H1 (cell line): ENCODE results near the gene LCLAT1.

Experiments
- BCL11A ChIP-seq, 2 experiments: IDR thresholded peaks; one replicate each; pipeline ENCODE4 v1.6.1; 2011; ENCODE audit warnings: low read depth in 2 of 2, low read length in 2 of 2, mild to moderate bottlenecking in 2 of 2
- CBX5 ChIP-seq: fragments of 300-800, 300-1000 bp; sonication (generic); IDR thresholded peaks from 2 replicates; pipeline ENCODE4 v1.7.1; 2016; ENCODE audit warnings: antibody characterized with exemption, low read length, low read depth
- CHD2 ChIP-seq: IDR thresholded peaks from 2 replicates; pipeline ENCODE4 v1.6.1; 2012; ENCODE audit warnings: low read length, improper control_type of control experiment
- GTF2F1 ChIP-seq: IDR thresholded peaks from 2 replicates; pipeline ENCODE4 v1.6.1; 2012; ENCODE audit warnings: low read depth, low read length, improper control_type of control experiment, borderline replicate concordance
- KDM1A ChIP-seq: fragments of 200-600, 300-600 bp; sonication (generic); IDR thresholded peaks from 2 replicates; pipeline ENCODE4 v1.7.1; 2016; ENCODE audit warnings: mild to moderate bottlenecking, low read length, borderline replicate concordance
- NRF1 ChIP-seq: IDR thresholded peaks from 2 replicates; pipeline ENCODE4 v1.6.1; 2011; ENCODE audit warnings: mild to moderate bottlenecking, low read depth, low read length, improper control_type of control experiment
- TBP ChIP-seq: IDR thresholded peaks from 2 replicates; pipeline ENCODE4 v1.6.1; 2011; ENCODE audit warnings: low read depth, low read length, improper control_type of control experiment
- YY1 ChIP-seq: IDR thresholded peaks from 2 replicates; pipeline ENCODE4 v1.6.1; 2011; ENCODE audit warnings: low read depth, mild to moderate bottlenecking, low read length
- TF ChIP-seq, protein P1 (sequence below): IDR thresholded peaks from 2 replicates; pipeline ENCODE4 v1.6.1; 2012; ENCODE audit warnings: inconsistent platforms
- TF ChIP-seq, protein P2 (sequence below), 3 experiments: IDR thresholded peaks; 1 replicate in 2 of 3; 2 replicates in 1 of 3; pipeline versions ENCODE4 v1.5.1 to v1.6.1; 2011; ENCODE audit warnings: low read length in 3 of 3, mild to moderate bottlenecking in 3 of 3, inconsistent platforms in 2 of 3, low read depth in 1 of 3, moderate library complexity in 1 of 3; ENCODE audit not compliant: insufficient read depth in 1 of 3; ENCODE audit errors: control extremely low read depth in 1 of 3

DNA sequence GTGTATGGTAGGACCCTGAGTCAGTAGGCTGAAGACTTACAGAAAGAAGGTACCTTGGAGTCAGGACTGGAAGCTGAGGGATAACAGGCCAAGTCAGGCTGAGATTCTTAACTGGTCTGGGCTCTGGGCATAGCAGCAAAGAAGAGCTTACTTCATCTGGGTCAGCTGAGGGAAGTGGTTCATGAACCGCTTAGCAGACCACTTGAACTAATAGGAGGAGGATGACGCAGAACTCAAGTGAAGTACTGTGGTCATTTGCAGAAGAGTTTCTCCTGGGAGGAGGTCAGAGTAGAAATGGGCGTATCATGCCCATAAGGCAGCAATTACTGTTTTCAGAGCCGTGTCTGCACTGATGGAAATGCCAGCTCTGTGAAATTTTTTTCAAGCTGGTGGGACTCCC is 164.5 kb downstream of the LCLAT1 start:
- TF ChIP-seq, protein P1, sequence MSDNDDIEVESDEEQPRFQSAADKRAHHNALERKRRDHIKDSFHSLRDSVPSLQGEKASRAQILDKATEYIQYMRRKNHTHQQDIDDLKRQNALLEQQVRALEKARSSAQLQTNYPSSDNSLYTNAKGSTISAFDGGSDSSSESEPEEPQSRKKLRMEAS = no peak
- TF ChIP-seq CHD2 = no peak
- TF ChIP-seq, protein P2, sequence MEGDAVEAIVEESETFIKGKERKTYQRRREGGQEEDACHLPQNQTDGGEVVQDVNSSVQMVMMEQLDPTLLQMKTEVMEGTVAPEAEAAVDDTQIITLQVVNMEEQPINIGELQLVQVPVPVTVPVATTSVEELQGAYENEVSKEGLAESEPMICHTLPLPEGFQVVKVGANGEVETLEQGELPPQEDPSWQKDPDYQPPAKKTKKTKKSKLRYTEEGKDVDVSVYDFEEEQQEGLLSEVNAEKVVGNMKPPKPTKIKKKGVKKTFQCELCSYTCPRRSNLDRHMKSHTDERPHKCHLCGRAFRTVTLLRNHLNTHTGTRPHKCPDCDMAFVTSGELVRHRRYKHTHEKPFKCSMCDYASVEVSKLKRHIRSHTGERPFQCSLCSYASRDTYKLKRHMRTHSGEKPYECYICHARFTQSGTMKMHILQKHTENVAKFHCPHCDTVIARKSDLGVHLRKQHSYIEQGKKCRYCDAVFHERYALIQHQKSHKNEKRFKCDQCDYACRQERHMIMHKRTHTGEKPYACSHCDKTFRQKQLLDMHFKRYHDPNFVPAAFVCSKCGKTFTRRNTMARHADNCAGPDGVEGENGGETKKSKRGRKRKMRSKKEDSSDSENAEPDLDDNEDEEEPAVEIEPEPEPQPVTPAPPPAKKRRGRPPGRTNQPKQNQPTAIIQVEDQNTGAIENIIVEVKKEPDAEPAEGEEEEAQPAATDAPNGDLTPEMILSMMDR (IDR thresholded peaks at IDR 0.05; ENCODE audit: control extremely low read depth in 1 of 3, insufficient read depth in 1 of 3, low read depth in 1 of 3, low read length in 3 of 3) = no peak
- TF ChIP-seq BCL11A (IDR thresholded peaks at IDR 0.05; ENCODE audit: low read depth in 2 of 2, low read length in 2 of 2) = no peak
- TF ChIP-seq NRF1 = no peak
- TF ChIP-seq GTF2F1 = no peak
- no peak for TF ChIP-seq YY1
- no peak for TF ChIP-seq CBX5
- no peak for TF ChIP-seq TBP
- no peak for TF ChIP-seq KDM1A
